ENCODE measurements around the gene UCK1. TPM values are rescaled to one million over a fixed set of nuclear protein-coding genes. Genes with fewer than 3 reads are reported as not detected.

The UCK1 gene
- total RNA-seq, 6 donors from 2014 or later = 27.8 to 36.7 (median 29.4) TPM

DNA sequence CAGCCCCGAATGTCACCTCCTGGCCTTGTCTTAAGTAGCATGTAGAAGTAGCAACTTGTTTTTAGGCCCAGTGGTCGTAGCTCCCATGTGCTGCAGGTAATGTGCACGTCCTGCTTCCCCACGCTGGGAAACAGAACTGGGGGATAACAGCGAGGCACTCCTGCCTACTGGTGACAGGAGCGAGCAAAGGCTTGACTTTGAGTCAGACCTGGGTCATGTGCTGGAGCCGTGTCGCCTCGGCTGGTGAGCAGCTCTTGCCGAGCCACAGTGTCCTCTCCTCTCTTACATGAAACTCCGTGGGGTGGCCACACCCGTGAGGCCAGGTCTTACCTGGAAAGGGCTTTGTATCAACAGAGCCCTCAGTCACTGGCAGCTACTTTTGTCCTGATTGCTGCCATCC, 45.9 kb downstream of the UCK1 start:
- Histone ChIP-seq H3K27me3 (no peaks in the 10 kb centered on the region), H3K27ac (no peak overlapping the region), H3K9me3 (no peaks in the 10 kb centered on the region), H3K4me1 (no peaks in the 10 kb centered on the region), H3K36me3 (peaks cover 68 to 100% (median 95%) of the 10 kb centered on the region in 4 donors), H3K4me3 (no peak overlapping the region)
- DNase-seq = no peak
- TF ChIP-seq EP300 (IDR thresholded peaks at IDR 0.05) (no peak), POLR2A (IDR thresholded peaks at IDR 0.05) (no peak), POLR2AphosphoS5 (IDR thresholded peaks at IDR 0.05) (no peak)
- TF ChIP-seq, protein P1, sequence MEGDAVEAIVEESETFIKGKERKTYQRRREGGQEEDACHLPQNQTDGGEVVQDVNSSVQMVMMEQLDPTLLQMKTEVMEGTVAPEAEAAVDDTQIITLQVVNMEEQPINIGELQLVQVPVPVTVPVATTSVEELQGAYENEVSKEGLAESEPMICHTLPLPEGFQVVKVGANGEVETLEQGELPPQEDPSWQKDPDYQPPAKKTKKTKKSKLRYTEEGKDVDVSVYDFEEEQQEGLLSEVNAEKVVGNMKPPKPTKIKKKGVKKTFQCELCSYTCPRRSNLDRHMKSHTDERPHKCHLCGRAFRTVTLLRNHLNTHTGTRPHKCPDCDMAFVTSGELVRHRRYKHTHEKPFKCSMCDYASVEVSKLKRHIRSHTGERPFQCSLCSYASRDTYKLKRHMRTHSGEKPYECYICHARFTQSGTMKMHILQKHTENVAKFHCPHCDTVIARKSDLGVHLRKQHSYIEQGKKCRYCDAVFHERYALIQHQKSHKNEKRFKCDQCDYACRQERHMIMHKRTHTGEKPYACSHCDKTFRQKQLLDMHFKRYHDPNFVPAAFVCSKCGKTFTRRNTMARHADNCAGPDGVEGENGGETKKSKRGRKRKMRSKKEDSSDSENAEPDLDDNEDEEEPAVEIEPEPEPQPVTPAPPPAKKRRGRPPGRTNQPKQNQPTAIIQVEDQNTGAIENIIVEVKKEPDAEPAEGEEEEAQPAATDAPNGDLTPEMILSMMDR (IDR thresholded peaks at IDR 0.05) = no peak
- 86 to 96% methylated on average over 10 to 11 of the region's 12 CpGs for WGBS, 2 donors
- ATAC-seq (ENCODE audit: low FRiP score in 2 of 2) = no peak

DNA sequence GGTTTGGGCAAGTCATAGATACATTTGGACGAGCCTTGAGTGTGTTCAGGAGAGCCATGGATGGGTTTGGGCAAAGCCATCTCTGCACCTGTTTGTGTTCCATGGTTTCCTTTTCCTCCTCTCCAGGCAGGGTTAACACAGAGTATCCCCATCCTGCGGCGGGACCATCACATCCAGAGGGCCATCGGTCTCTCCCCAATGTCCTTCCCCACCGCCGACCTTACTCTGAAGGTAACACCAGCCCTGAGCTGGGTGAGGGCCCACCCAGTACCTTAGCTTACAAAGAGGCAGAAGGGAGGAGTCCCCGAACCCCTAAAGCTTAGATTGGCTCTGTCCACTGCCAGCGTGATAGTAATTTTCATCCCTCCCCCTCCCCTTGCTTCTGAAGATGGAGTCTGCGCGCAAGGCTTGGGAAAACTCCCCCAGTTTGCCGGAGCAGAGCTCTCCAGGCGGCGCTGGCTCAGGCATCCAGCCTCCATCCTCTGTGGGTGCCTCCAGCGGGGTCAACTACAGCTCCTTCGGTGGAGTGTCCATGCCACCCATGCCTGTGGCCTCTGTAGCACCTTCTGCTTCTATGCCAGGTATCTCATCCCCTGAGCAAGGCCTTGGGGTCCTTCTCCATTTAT, 46.4 kb downstream of the UCK1 start:
- 96 to 99% methylated on average over 12 to 15 of the region's 15 CpGs for WGBS, 2 donors

DNA sequence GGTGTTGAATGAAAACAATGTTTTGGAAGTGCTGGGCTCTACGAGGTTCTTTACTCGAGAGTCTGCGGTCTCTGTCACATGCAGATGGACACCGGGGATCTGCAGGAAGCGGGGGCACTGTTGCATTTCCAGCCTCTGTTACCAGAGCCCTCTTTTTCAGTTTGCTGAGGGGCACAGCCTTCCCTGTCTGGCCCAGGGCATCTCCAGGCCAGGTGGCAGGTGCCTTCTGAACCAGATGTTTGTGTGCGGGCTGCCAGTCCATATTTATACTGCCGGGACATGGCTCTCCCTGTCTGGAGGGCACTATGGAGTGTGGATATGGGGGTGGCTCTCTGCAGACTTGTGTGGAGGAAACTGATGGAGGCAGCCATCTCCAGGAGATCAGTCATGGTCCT, 47.0 kb downstream of the UCK1 start:
- Histone ChIP-seq H3K27me3 (no peaks in the 10 kb centered on the region), H3K4me3 (no peak overlapping the region), H3K27ac (no peak overlapping the region), H3K4me1 (no peaks in the 10 kb centered on the region), H3K36me3 (peaks cover 68 to 100% (median 93%) of the 10 kb centered on the region in 4 donors), H3K9me3 (no peaks in the 10 kb centered on the region)
- ATAC-seq (ENCODE audit: low FRiP score in 2 of 2) (no peak), DNase-seq (no peak)
- 91 to 95% methylated on average over 4 to 7 of the region's 7 CpGs for WGBS, 2 donors
- TF ChIP-seq POLR2A (IDR thresholded peaks at IDR 0.05) (no peak), POLR2AphosphoS5 (IDR thresholded peaks at IDR 0.05) (no peak)

More for the DNA sequence above, 46.4 kb downstream of the UCK1 start:
- no peaks in the 10 kb centered on the region for H3K27me3 ChIP-seq
- DNase-seq (no peak), ATAC-seq (ENCODE audit: low FRiP score in 2 of 2) (no peak)
- H3K36me3 ChIP-seq = peaks cover 63 to 100% (median 95%) of the 10 kb centered on the region in 4 donors
- no peak overlapping the region for H3K27ac ChIP-seq
- H3K4me1 ChIP-seq = no peaks in the 10 kb centered on the region
- no peak overlapping the region for H3K4me3 ChIP-seq
- H3K9me3 ChIP-seq = no peaks in the 10 kb centered on the region
- no peak for TF ChIP-seq POLR2AphosphoS5 (IDR thresholded peaks at IDR 0.05)
- TF ChIP-seq, protein P1 (IDR thresholded peaks at IDR 0.05) = no peak
- TF ChIP-seq POLR2A (IDR thresholded peaks at IDR 0.05) = no peak
- no peak for TF ChIP-seq EP300 (IDR thresholded peaks at IDR 0.05)

DNA sequence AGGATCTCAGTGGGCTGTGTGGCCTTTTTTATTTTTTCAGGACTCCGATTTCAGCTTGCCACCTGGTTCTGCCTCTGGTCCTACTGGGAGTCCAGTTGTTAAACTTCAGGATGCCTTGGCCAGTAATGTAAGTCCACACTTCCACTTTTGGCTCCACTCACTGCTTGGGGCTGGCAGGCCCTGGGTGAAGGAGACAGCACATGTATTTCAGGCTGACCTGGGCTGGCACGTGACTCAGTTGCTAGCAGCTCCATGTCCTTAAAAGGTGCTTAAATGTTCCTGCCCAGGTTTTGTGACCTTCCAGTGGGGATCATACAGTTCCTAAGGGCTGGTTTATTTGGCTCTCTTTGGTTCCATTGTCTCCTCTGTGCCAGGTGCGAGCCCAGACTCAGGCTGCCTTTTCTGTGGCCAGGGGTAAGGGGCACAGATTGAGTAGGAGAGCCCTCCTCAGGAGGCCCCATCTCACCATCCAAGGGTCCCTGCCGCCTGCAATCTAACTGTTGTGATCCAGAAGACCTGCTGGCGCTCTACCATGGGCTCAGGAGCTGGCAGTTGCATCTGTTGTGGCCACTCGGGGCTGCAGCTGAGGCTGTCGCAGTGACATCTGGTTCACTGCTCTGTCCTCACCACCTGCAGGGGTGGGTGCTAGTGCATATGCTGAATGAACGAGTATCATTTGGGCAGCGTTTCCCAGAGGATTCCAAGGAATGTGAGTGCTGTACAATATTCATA, 47.6 kb downstream of the UCK1 start:
- Histone ChIP-seq H3K4me3 (no peak overlapping the region), H3K36me3 (peaks cover 74 to 100% (median 93%) of the 10 kb centered on the region in 4 donors), H3K27ac (no peak overlapping the region), H3K27me3 (no peaks in the 10 kb centered on the region), H3K9me3 (no peaks in the 10 kb centered on the region), H3K4me1 (no peaks in the 10 kb centered on the region)
- no peak for ATAC-seq (ENCODE audit: low FRiP score in 2 of 2)
- WGBS, 2 donors = 93 to 96% methylated on average over 6 to 9 of the region's 9 CpGs
- no peak for DNase-seq
- TF ChIP-seq, protein P1 (IDR thresholded peaks at IDR 0.05) = no peak
- TF ChIP-seq POLR2AphosphoS5 (IDR thresholded peaks at IDR 0.05) (no peak), EP300 (IDR thresholded peaks at IDR 0.05) (no peak), POLR2A (IDR thresholded peaks at IDR 0.05) (no peak)

DNA sequence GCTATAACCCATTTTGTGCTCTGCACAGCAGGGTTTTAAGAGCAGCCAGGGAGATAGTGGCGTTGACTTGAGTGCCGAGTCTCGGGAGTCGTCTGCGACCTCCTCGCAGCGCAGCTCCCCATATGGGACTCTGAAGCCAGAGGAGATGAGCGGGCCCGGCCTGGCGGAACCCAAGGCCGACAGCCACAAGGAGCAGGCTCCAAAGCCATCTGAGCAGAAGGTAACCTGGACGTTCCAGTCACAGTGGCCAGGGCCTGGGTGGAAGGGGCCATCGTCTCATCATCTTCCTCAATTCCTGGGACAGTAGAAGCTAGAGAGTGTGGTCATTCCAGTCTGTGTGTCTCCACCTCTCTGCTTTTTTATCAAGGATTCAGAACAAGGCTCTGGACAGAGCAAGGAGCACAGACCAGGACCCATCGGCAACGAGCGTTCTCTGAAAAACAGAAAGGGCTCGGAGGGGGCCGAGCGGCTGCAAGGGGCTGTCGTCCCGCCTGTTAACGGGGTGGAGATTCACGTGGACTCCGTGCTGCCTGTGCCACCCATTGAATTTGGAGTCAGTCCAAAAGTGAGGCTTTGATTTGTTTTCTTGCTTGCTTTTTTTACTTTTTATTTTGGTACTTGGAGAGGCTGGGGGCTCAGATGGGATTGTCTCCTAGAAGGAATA, 48.6 kb downstream of the UCK1 start:
- Histone ChIP-seq H3K36me3 (peaks cover 69 to 100% (median 91%) of the 10 kb centered on the region in 4 donors), H3K4me3 (no peak overlapping the region), H3K4me1 (no peaks in the 10 kb centered on the region), H3K27ac (no peak overlapping the region), H3K27me3 (no peaks in the 10 kb centered on the region), H3K9me3 (no peaks in the 10 kb centered on the region)
- ATAC-seq (ENCODE audit: low FRiP score in 2 of 2) (no peak), DNase-seq (no peak)
- TF ChIP-seq EP300 (IDR thresholded peaks at IDR 0.05) (no peak), POLR2A (IDR thresholded peaks at IDR 0.05) (no peak), POLR2AphosphoS5 (IDR thresholded peaks at IDR 0.05) (no peak)
- TF ChIP-seq, protein P1 (IDR thresholded peaks at IDR 0.05) = no peak
- WGBS, 2 donors = 93% methylated on average over 13 to 24 of the region's 24 CpGs
